Spleen (tissue), 11 donors: ENCODE measurements around the gene HMX1. TPM values are rescaled to one million over a fixed set of nuclear protein-coding genes. Genes with fewer than 3 reads are reported as not detected.

Experiments
- DNase-seq: peaks from one replicate; pipeline ENCODE4 v3.0.0-alpha.2; 2020
- H3K27ac ChIP-seq, 8 donors: fragments of 200-600 bp; sonication (generic) in 7 of 8; 1 replicate in 4 of 8; 2 replicates in 4 of 8; pipeline versions ENCODE4 v1.5.0 to v1.8.0; 2016 to 2021; ENCODE audit warnings: inconsistent platforms in 4 of 8, mild to moderate bottlenecking in 4 of 8, moderate library complexity in 1 of 8
- H3K27me3 ChIP-seq, 7 donors: fragments of 200-600 bp; sonication (generic) in 6 of 7; replicated peaks in 1 of 7; 1 replicate in 4 of 7; 2 replicates in 3 of 7; pipeline versions ENCODE4 v1.5.0 to v1.8.0; 2016 to 2021; ENCODE audit warnings: inconsistent platforms in 3 of 7, mild to moderate bottlenecking in 1 of 7
- H3K36me3 ChIP-seq, 6 donors: fragments of 200-600 bp; sonication (generic) in 5 of 6; 1 replicate in 4 of 6; 2 replicates in 2 of 6; pipeline versions ENCODE4 v1.5.0 to v1.8.0; 2016 to 2021; ENCODE audit warnings: inconsistent platforms in 2 of 6
- H3K4me1 ChIP-seq, 6 donors: fragments of 200-600 bp; sonication (generic) in 5 of 6; 1 replicate in 3 of 6; 2 replicates in 3 of 6; pipeline versions ENCODE4 v1.5.0 to v1.8.0; 2016 to 2021; ENCODE audit warnings: inconsistent platforms in 3 of 6
- H3K4me3 ChIP-seq, 8 donors: fragments of 200-600 bp; sonication (generic) in 7 of 8; 1 replicate in 4 of 8; 2 replicates in 4 of 8; pipeline versions ENCODE4 v1.5.0 to v1.8.0; 2016 to 2021; ENCODE audit warnings: inconsistent platforms in 4 of 8, mild to moderate bottlenecking in 4 of 8, moderate library complexity in 2 of 8
- H3K9me3 ChIP-seq, 8 donors: fragments of 200-600 bp; sonication (generic) in 7 of 8; 1 replicate in 4 of 8; 2 replicates in 4 of 8; pipeline versions ENCODE4 v1.5.0 to v1.8.0; 2016 to 2021; ENCODE audit warnings: inconsistent platforms in 4 of 8
- CTCF ChIP-seq, 11 experiments: fragments of 200-600 bp in 7 of 11; fragments of 450-650 bp in 4 of 11; sonication (generic) in 4 of 11; IDR thresholded peaks in 8 of 11; conservative IDR thresholded peaks in 3 of 11; 1 replicate in 7 of 11; 2 replicates in 4 of 11; pipeline versions ENCODE4 v1.4.0 to v1.8.0; 2016 to 2021; ENCODE audit warnings: antibody characterized with exemption in 11 of 11, inconsistent platforms in 4 of 11, mild to moderate bottlenecking in 1 of 11
- POLR2A ChIP-seq, 3 donors: fragments of 450-650 bp; IDR thresholded peaks; one replicate each; pipeline ENCODE4 v1.5.1; 2017; ENCODE audit warnings: antibody characterized with exemption in 3 of 3, mild to moderate bottlenecking in 1 of 3
- POLR2AphosphoS5 ChIP-seq, 3 donors: sonication (generic); formaldehyde crosslinking; IDR thresholded peaks; one replicate each; pipeline ENCODE4 v1.5.1; 2017; ENCODE audit warnings: antibody characterized with exemption in 3 of 3
- WGBS, 5 donors: extraction: QIAGEN DNeasy Blood & Tissue Kit in 3 of 5; methylation state at CpG; one replicate each; pipeline versions ENCODE4 v1.1.5 to v1.1.7; 2013 to 2018; 5-methylcytosine and 5-hydroxymethylcytosine counted together
- intact Hi-C: fragments of 100-400 bp; cut with DNase I; formaldehyde crosslinking; loops from one replicate; pipeline ENCODE4 v1.15.0; 2023; ENCODE audit warnings: low total_unique reads
- polyA plus RNA-seq, 3 donors: library from polyadenylated mRNA; stranded (reverse); fragments of 200-250 nt; gene quantifications; one replicate each; pipeline ENCODE4 v1.2.1, GENCODE V29; 2013
- total RNA-seq, 7 donors: library from RNA; depleted of rRNA in 3 of 7; stranded (reverse); fragments of >200 nt in 3 of 7; fragmentation: NEBNext Ultra II Directional in 4 of 7; extraction: Animal tissue kit (Norgen Biotek cat#: 25700) in 4 of 7; gene quantifications; one replicate each; pipeline versions ENCODE4 v1.1.0 to v1.2.1, GENCODE V29; 2016 to 2021
- donor health status: healthy with polysubstance abuse.
- donor health status: DM: no; HTN: no; CAD: no; lungs with moderate emphysema.
- donor health status: DM: no; HTN: no; CAD: no.
- donor health status: Bipolar disorder and iron deficiency.
- donor health status: healthy.
- donor health status: DM: no; HTN: no; CAD: no.
- donor health status: DM: yes; HTN: yes; CAD: no.

HMX1 gene
- total and polyA plus RNA-seq, 10 donors: not detected

GRCh38 chr4:8817096-8817812, 54.4 kb downstream of the HMX1 start:
- intact Hi-C loops: no loop called here
- DNase-seq: peak; percentile 40
- peaks cover 0 to 52% (median 0%) of the 10 kb centered on the region in 7 donors for H3K27me3 ChIP-seq
- no peak for TF ChIP-seq POLR2AphosphoS5 (IDR thresholded peaks at IDR 0.05)
- TF ChIP-seq CTCF (IDR thresholded peaks at IDR 0.05 in 8 of 11, conservative IDR thresholded peaks at IDR 0.05 in 3 of 11): no peak
- no peak for TF ChIP-seq POLR2A (IDR thresholded peaks at IDR 0.05)
- H3K4me3 ChIP-seq: no peak overlapping the region
- no peaks in the 10 kb centered on the region for H3K9me3 ChIP-seq
- no peaks in the 10 kb centered on the region for H3K4me1 ChIP-seq
- H3K27ac ChIP-seq: no peak overlapping the region
- 73 to 83% (median 78%) methylated on average over 13 of the region's 13 CpGs for WGBS, 5 donors
- no peaks in the 10 kb centered on the region for H3K36me3 ChIP-seq
